Epithelial cell of proximal tubule (primary cell): ENCODE measurements around the gene BIRC3. TPM values are rescaled to one million over a fixed set of nuclear protein-coding genes. Genes with fewer than 3 reads are reported as not detected.
A peak's percentile ranks its signal among the peaks of the same experiment; 100 is the strongest.
"Not testable (repeated sequence)": the region's sequence is repeated elsewhere in the genome, so short reads cannot be mapped to it uniquely, and the experiment has no call there.

Experiments used
- DNase-seq: peaks from one replicate; pipeline ENCODE4 v3.0.0-alpha.2; 2011; ENCODE audit warnings: low read depth
- H3K4me3 ChIP-seq: 2 replicates; pipeline ENCODE4 v1.5.1; 2011; ENCODE audit warnings: low read depth, mild to moderate bottlenecking, low read length
- CTCF ChIP-seq: conservative IDR thresholded peaks from 2 replicates; pipeline ENCODE4 v1.5.1; 2012; ENCODE audit warnings: low read depth, mild to moderate bottlenecking, low read length
- total RNA-seq: library from RNA; depleted of rRNA; stranded (reverse); fragments of >200 nt; gene quantifications from 2 replicates; pipeline ENCODE4 v1.2.3, GENCODE V29; 2015

BIRC3 gene
- total RNA-seq, 1 donor from 2014 or later = 17.8 TPM

GRCh38 chr11:102293873-102294601 lies 23.2 kb upstream of the BIRC3 start:
- peak; percentile 78 for TF ChIP-seq CTCF
- DNase-seq = no peak
- H3K4me3 ChIP-seq = no peak overlapping the region

- TF ChIP-seq CTCF = no peak
- H3K4me3 ChIP-seq = no peak overlapping the region
- DNase-seq = no peak
Measured at GRCh38 chr11:102295045-102295444, 22.2 kb upstream of the BIRC3 start.

GRCh38 chr11:102296757-102297156 lies 20.5 kb upstream of the BIRC3 start:
- not testable (repeated sequence) for H3K4me3 ChIP-seq, DNase-seq

GRCh38 chr11:102300837-102301236 lies 16.4 kb upstream of the BIRC3 start:
- not testable (repeated sequence) for DNase-seq

GRCh38 chr11:102302241-102302640 lies 15.0 kb upstream of the BIRC3 start:
- no peak for DNase-seq
- no peak overlapping the region for H3K4me3 ChIP-seq
- TF ChIP-seq CTCF = no peak

More at GRCh38 chr11:102300837-102301236, 16.4 kb upstream of the BIRC3 start:
- not testable (repeated sequence) for H3K4me3 ChIP-seq

- TF ChIP-seq CTCF = no peak
- DNase-seq = no peak
Measured at GRCh38 chr11:102304686-102305085, 12.6 kb upstream of the BIRC3 start.

GRCh38 chr11:102305352-102306047 lies 11.8 kb upstream of the BIRC3 start:
- no peak for DNase-seq
- no peak overlapping the region for H3K4me3 ChIP-seq
- TF ChIP-seq CTCF = no peak

More at GRCh38 chr11:102304686-102305085, 12.6 kb upstream of the BIRC3 start:
- no peak overlapping the region for H3K4me3 ChIP-seq
